Endometrial microvascular endothelial cells (primary cell): ENCODE measurements around the gene RERE. TPM values are rescaled to one million over a fixed set of nuclear protein-coding genes. Genes with fewer than 3 reads are reported as not detected.
"Not testable (repeated sequence)": the region's sequence is repeated elsewhere in the genome, so short reads cannot be mapped to it uniquely, and the experiment has no call there.

Source experiments
- in situ Hi-C: cut with HindIII; loops from 2 replicates; pipeline ENCODE4 v1.10.0; 2017; ENCODE audit warnings: low sequenced_read_pairs, low pct_unique_long_range_greater_than_20kb; ENCODE audit errors: inconsistent ontology term
- total RNA-seq: library from RNA; depleted of rRNA; stranded (reverse); fragments of >200 nt; gene quantifications from one replicate; pipeline ENCODE4 v1.2.3, GENCODE V29; 2015; ENCODE audit errors: inconsistent ontology term

The RERE gene
- total RNA-seq, 1 donor from 2014 or later, result 16.5 TPM

- in situ Hi-C loops, result no loop called here
Observed at GRCh38 chr1:8813016-8813763, 4.2 kb downstream of the RERE start.

- in situ Hi-C loops, result no loop called here
Observed at GRCh38 chr1:8812081-8812480, 5.4 kb downstream of the RERE start.

GRCh38 chr1:8810987-8811386 is 6.5 kb downstream of the RERE start:
- in situ Hi-C loops, result no loop called here

- in situ Hi-C loops, result no loop called here
Observed at GRCh38 chr1:8809342-8809736, 8.1 kb downstream of the RERE start.

GRCh38 chr1:8807004-8807403 is 10.4 kb downstream of the RERE start:
- in situ Hi-C loops, result no loop called here

- in situ Hi-C loops, result no loop called here
Observed at GRCh38 chr1:8800416-8800815, 17.0 kb downstream of the RERE start.

GRCh38 chr1:8797216-8797615 is 20.2 kb downstream of the RERE start:
- in situ Hi-C loops, result no loop called here

- in situ Hi-C loops, result no loop called here
Observed at GRCh38 chr1:8796812-8797211, 20.6 kb downstream of the RERE start.

- in situ Hi-C loops, result no loop called here
Observed at GRCh38 chr1:8794605-8795004, 22.8 kb downstream of the RERE start.

GRCh38 chr1:8791819-8792218 is 25.6 kb downstream of the RERE start:
- in situ Hi-C loops, result no loop called here

- in situ Hi-C loops, result no loop called here
Observed at GRCh38 chr1:8790987-8791386, 26.5 kb downstream of the RERE start.

GRCh38 chr1:8790478-8790877 is 27.0 kb downstream of the RERE start:
- in situ Hi-C loops, result no loop called here

- in situ Hi-C loops, result no loop called here
Observed at GRCh38 chr1:8789314-8790214, 27.9 kb downstream of the RERE start.

GRCh38 chr1:8787218-8787617 is 30.2 kb downstream of the RERE start:
- in situ Hi-C loops, result no loop called here

- in situ Hi-C loops, result not testable (repeated sequence)
Observed at GRCh38 chr1:8786204-8786603, 31.2 kb downstream of the RERE start.

- in situ Hi-C loops, result no loop called here
Observed at GRCh38 chr1:8782955-8783354, 34.5 kb downstream of the RERE start.

GRCh38 chr1:8782001-8782620 is 35.3 kb downstream of the RERE start:
- in situ Hi-C loops, result no loop called here

GRCh38 chr1:8780405-8780804 is 37.0 kb downstream of the RERE start:
- in situ Hi-C loops, result no loop called here

- in situ Hi-C loops, result no loop called here
Observed at GRCh38 chr1:8777867-8778266, 39.6 kb downstream of the RERE start.

GRCh38 chr1:8776104-8776503 is 41.3 kb downstream of the RERE start:
- in situ Hi-C loops, result no loop called here
